WERI-Rb-1 (cell line): ENCODE results near the gene INPP5K.
"Not testable (repeated sequence)": the region's sequence is repeated elsewhere in the genome, so short reads cannot be mapped to it uniquely, and the experiment has no call there.

Source experiments
- DNase-seq: peaks from one replicate; pipeline ENCODE4 v3.0.0-alpha.2; 2020
- H3K27ac ChIP-seq: fragments of 250-450 bp; sonication (Bioruptor Pico); 2 replicates; pipeline ENCODE4 v1.5.1; 2020; ENCODE audit warnings: mild to moderate bottlenecking, moderate library complexity
- H3K27me3 ChIP-seq: fragments of 250-450 bp; sonication (Bioruptor Pico); 2 replicates; pipeline ENCODE4 v1.5.1; 2021; ENCODE audit warnings: mild to moderate bottlenecking, low read depth, moderate library complexity; ENCODE audit not compliant: insufficient read depth, severe bottlenecking
- H3K36me3 ChIP-seq: fragments of 250-450 bp; sonication (Bioruptor Pico); 2 replicates; pipeline ENCODE4 v1.5.1; 2020; ENCODE audit warnings: mild to moderate bottlenecking, moderate library complexity
- H3K4me3 ChIP-seq: 2 replicates; pipeline ENCODE4 v1.5.1; 2011; ENCODE audit warnings: low read depth, mild to moderate bottlenecking, control low read depth, low read length
- H3K9me3 ChIP-seq: fragments of 250-450 bp; sonication (Bioruptor Pico); 2 replicates; pipeline ENCODE4 v1.5.1; 2021; ENCODE audit warnings: mild to moderate bottlenecking, moderate library complexity; ENCODE audit not compliant: severe bottlenecking
- CTCF ChIP-seq: IDR thresholded peaks from 2 replicates; pipeline ENCODE4 v1.5.1; 2011; ENCODE audit warnings: low read depth, mild to moderate bottlenecking, control low read depth, inconsistent platforms, low read length

The INPP5K gene

GRCh38 chr17:1516388-1517161, at the start of gene INPP5K:
Gene INPP5K (minus strand): TSS chr17:1516612. CDS start chr17:1516499, 113 bp downstream.
- Histone ChIP-seq H3K9me3 (no peaks in the 10 kb centered on the region), H3K4me3 (peak within 1 kb of the TSS; percentile 80), H3K36me3 (peaks cover 14% of the 10 kb centered on the region), H3K27me3 (no peaks in the 10 kb centered on the region), H3K27ac (peak within 1 kb of the TSS; percentile 83)
- TF ChIP-seq CTCF, result no peak
- peak; percentile 96 for DNase-seq

GRCh38 chr17:1565877-1566276, 49.5 kb upstream of the INPP5K start:
- Histone ChIP-seq H3K9me3 (no peaks in the 10 kb centered on the region), H3K27me3 (no peaks in the 10 kb centered on the region), H3K36me3 (no peaks in the 10 kb centered on the region), H3K27ac (no peak overlapping the region), H3K4me3 (no peak overlapping the region)
- no peak for DNase-seq
- TF ChIP-seq CTCF, result no peak

GRCh38 chr17:1563786-1564613, 47.6 kb upstream of the INPP5K start:
- Histone ChIP-seq H3K4me3 (no peak overlapping the region), H3K36me3 (no peaks in the 10 kb centered on the region), H3K9me3 (no peaks in the 10 kb centered on the region), H3K27ac (no peak overlapping the region), H3K27me3 (no peaks in the 10 kb centered on the region)
- DNase-seq, result no peak
- no peak for TF ChIP-seq CTCF

GRCh38 chr17:1563471-1563785, 47.0 kb upstream of the INPP5K start:
- H3K4me3 ChIP-seq, H3K36me3 ChIP-seq, H3K27ac ChIP-seq, H3K9me3 ChIP-seq, DNase-seq, H3K27me3 ChIP-seq: not testable (repeated sequence)

DNA sequence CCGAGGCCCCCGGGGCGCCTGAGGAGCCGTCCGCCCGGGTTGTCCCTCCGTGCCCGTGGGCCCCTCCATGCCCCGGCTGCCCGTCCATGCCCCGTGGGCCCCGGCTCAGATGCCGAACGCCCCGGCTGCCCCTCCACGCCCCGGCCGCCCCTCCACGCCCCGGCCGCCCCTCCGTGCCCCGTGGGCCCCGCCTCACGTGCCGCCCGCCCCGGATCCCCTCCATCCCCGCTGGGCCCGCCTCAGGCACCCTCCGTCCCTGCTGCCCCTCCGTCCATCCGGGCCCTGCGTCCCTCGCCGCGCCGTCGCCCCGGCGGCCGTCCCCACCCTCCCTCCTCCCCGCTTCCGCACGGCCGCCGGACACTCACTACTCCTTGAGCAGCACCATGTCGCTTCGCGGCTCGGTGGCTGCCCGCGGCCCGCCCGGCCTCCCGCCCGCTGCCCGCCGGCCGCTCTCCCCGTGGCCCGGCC, 45.8 kb upstream of the INPP5K start:
- peak overlapping the region; percentile 54 for H3K4me3 ChIP-seq
- DNase-seq, result peak; percentile 42
- no peak overlapping the region for H3K27ac ChIP-seq
- no peak for TF ChIP-seq CTCF
- H3K9me3 ChIP-seq, result no peaks in the 10 kb centered on the region
- H3K36me3 ChIP-seq, result no peaks in the 10 kb centered on the region
- no peaks in the 10 kb centered on the region for H3K27me3 ChIP-seq

GRCh38 chr17:1561420-1562175, 45.2 kb upstream of the INPP5K start:
- DNase-seq, result no peak
- H3K36me3 ChIP-seq, result no peaks in the 10 kb centered on the region
- no peaks in the 10 kb centered on the region for H3K27me3 ChIP-seq
- H3K4me3 ChIP-seq, result peak overlapping the region; percentile 54
- H3K9me3 ChIP-seq, result no peaks in the 10 kb centered on the region
- H3K27ac ChIP-seq, result no peak overlapping the region
- 0 out of 2 replicates have a peak, but pooled peaks have one; percentile 30 for TF ChIP-seq CTCF
